BJ (cell line): ENCODE results near the gene ASB8. TPM values are rescaled to one million over a fixed set of nuclear protein-coding genes. Genes with fewer than 3 reads are reported as not detected.

Source experiments
- CTCF ChIA-PET: fragments of 350-600 bp; formaldehyde crosslinking; extraction: SDS; loops from one replicate; lab custom pipeline; 2021; ENCODE audit warnings: antibody characterized with exemption, inconsistent platforms; lab: Yijun Ruan, JAX
- POLR2A ChIA-PET: fragments of 300-600 bp; sonication (Branson Sonifier 250); formaldehyde crosslinking; extraction: SDS; loops from one replicate; lab custom pipeline; 2021; ENCODE audit warnings: antibody characterized with exemption; lab: Charles Lee
- DNase-seq: peaks from one replicate; pipeline ENCODE4 v3.0.0-alpha.2; 2011; ENCODE audit warnings: low read depth
- H3K27me3 ChIP-seq: 2 replicates; pipeline ENCODE4 v1.6.0; 2011; ENCODE audit warnings: low read length; ENCODE audit not compliant: control insufficient read depth, insufficient read depth
- H3K36me3 ChIP-seq: 2 replicates; pipeline ENCODE4 v1.5.1; 2011; ENCODE audit warnings: low read length; ENCODE audit not compliant: control insufficient read depth, insufficient read depth
- H3K4me3 ChIP-seq: 2 replicates; pipeline ENCODE4 v1.5.1; 2011; ENCODE audit warnings: low read depth, mild to moderate bottlenecking, control low read depth, low read length
- CTCF ChIP-seq: IDR thresholded peaks from 2 replicates; pipeline ENCODE4 v1.5.1; 2011; ENCODE audit warnings: low read depth, mild to moderate bottlenecking, control low read depth, inconsistent platforms, low read length, moderate library complexity; ENCODE audit not compliant: insufficient read depth
- polyA plus RNA-seq: library from polyadenylated mRNA; depleted of rRNA; stranded (reverse); fragments of >200 nt; gene quantifications from 2 replicates; pipeline ENCODE4 v1.2.3, GENCODE V29; 2011

ASB8 gene
- polyA plus RNA-seq, 1 experiment = 31.1 TPM

GRCh38 chr12:48165089-48165981 is 8.0 kb upstream of the ASB8 start:
- ChIA-PET POLR2A (no interaction called here), CTCF (interaction anchor here (0.6 to 3.0 kb wide), 24 partner anchors 8 to 379 kb away, joined by 3 to 12 read pairs (median 4); partner anchors contain the start of genes ASB8 and TMEM106C)
- peaks cover 5% of the 10 kb centered on the region; the same call in 1 of the 2 replicates for H3K27me3 ChIP-seq
- no peaks in the 10 kb centered on the region for H3K36me3 ChIP-seq
- peak; percentile 94 for TF ChIP-seq CTCF
- no peak overlapping the region for H3K4me3 ChIP-seq
- DNase-seq = no peak

- TF ChIP-seq CTCF = no peak
- ChIA-PET CTCF (interaction anchor here (0.6 to 3.0 kb wide), 19 partner anchors 9 to 379 kb away, joined by 3 to 12 read pairs (median 4); partner anchors contain the start of gene TMEM106C), POLR2A (no interaction called here)
- no peaks in the 10 kb centered on the region for H3K36me3 ChIP-seq
- DNase-seq = no peak
- H3K27me3 ChIP-seq = peaks cover 5% of the 10 kb centered on the region; the same call in 1 of the 2 replicates
- H3K4me3 ChIP-seq = no peak overlapping the region
These were observed 7.1 kb upstream of the ASB8 start for GRCh38 chr12:48164451-48164850.

GRCh38 chr12:48163150-48163747 is 5.9 kb upstream of the ASB8 start:
- Histone ChIP-seq H3K36me3 (no peaks in the 10 kb centered on the region), H3K27me3 (peaks cover 1% of the 10 kb centered on the region; the same call in 1 of the 2 replicates), H3K4me3 (no peak overlapping the region)
- ChIA-PET CTCF (interaction anchor here (1.1 to 3.0 kb wide), 4 partner anchors 14 to 200 kb away, joined by 3 to 12 read pairs (median 4); partner anchors contain the start of gene TMEM106C), POLR2A (no interaction called here)
- no peak for TF ChIP-seq CTCF
- no peak for DNase-seq

GRCh38 chr12:48160807-48161206 is 3.5 kb upstream of the ASB8 start:
- no peak for TF ChIP-seq CTCF
- Histone ChIP-seq H3K4me3 (no peak overlapping the region), H3K36me3 (no peaks in the 10 kb centered on the region), H3K27me3 (peaks cover 1% of the 10 kb centered on the region; the same call in 1 of the 2 replicates)
- ChIA-PET POLR2A (no interaction called here), CTCF (interaction anchor here (0.9 kb wide), 1 partner anchor 323 kb away, joined by 3 read pairs; no protein-coding TSS in a partner anchor)
- no peak for DNase-seq

- DNase-seq = no peak
- TF ChIP-seq CTCF = no peak
- POLR2A ChIA-PET = no interaction called here
- H3K4me3 ChIP-seq = no peak overlapping the region
- CTCF ChIA-PET = no interaction called here
- H3K27me3 ChIP-seq = peaks cover 1% of the 10 kb centered on the region; the same call in 1 of the 2 replicates
- H3K36me3 ChIP-seq = no peaks in the 10 kb centered on the region
These were observed 2.7 kb upstream of the ASB8 start for GRCh38 chr12:48160046-48160445.
